ENCODE measurements around the gene SOX18.

SOX18 gene

DNA sequence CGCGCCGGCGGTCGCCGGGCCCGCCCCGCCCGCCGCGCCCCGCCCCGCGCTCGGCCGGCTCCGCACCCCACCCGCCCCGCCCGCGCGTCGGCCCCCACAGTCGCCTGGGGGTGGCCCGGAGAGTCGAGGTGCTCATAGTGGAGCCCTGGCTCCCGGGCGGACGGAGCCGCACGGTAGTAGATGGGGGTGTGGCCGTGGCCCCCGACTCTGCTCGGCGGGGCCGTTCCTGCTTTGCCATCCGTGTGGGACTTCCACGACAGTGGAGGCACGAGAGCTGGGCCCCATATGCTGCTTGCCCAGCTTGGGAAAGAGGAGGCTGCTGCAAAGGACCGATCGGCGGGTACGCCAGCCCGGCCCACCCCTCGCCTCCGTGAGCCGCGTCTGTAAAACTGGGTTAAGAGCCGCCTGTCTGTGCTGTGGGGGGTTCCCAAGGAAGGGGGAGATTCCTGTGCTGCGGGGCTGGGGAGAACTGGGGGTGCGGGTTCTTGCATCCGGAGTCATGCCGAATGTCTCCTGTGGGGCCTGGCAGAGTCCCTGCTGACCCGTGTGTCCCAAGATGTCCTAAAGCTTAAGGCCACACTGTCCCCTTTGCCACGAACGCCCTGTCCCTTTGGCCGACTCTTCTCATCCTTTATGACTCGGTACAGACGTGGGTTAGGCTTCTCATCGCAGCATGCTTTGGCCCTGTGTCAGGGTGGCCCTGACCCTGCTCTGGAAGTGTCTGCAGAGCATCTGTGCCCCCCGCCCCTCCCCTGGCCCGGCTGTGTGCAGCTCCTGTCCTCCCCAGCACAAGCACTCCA lies 30.8 kb upstream of the SOX18 start, which contains the start of gene OPRL1:
TSS of gene OPRL1 (plus strand) at position 70 of the 800 bp plus-strand sequence. CDS start 12,639 bp downstream, outside the sequence.
- no peak for DNase-seq (ENCODE audit: extremely low read depth, low read depth)
- H3K4me3 ChIP-seq (replicated peaks; ENCODE audit: low read depth, low read length), result peak within 1 kb of the TSS; percentile 71
- TF ChIP-seq, protein P1, sequence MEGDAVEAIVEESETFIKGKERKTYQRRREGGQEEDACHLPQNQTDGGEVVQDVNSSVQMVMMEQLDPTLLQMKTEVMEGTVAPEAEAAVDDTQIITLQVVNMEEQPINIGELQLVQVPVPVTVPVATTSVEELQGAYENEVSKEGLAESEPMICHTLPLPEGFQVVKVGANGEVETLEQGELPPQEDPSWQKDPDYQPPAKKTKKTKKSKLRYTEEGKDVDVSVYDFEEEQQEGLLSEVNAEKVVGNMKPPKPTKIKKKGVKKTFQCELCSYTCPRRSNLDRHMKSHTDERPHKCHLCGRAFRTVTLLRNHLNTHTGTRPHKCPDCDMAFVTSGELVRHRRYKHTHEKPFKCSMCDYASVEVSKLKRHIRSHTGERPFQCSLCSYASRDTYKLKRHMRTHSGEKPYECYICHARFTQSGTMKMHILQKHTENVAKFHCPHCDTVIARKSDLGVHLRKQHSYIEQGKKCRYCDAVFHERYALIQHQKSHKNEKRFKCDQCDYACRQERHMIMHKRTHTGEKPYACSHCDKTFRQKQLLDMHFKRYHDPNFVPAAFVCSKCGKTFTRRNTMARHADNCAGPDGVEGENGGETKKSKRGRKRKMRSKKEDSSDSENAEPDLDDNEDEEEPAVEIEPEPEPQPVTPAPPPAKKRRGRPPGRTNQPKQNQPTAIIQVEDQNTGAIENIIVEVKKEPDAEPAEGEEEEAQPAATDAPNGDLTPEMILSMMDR (IDR thresholded peaks at IDR 0.05; ENCODE audit: low read depth, low read length, missing control alignments), result no peak

DNA sequence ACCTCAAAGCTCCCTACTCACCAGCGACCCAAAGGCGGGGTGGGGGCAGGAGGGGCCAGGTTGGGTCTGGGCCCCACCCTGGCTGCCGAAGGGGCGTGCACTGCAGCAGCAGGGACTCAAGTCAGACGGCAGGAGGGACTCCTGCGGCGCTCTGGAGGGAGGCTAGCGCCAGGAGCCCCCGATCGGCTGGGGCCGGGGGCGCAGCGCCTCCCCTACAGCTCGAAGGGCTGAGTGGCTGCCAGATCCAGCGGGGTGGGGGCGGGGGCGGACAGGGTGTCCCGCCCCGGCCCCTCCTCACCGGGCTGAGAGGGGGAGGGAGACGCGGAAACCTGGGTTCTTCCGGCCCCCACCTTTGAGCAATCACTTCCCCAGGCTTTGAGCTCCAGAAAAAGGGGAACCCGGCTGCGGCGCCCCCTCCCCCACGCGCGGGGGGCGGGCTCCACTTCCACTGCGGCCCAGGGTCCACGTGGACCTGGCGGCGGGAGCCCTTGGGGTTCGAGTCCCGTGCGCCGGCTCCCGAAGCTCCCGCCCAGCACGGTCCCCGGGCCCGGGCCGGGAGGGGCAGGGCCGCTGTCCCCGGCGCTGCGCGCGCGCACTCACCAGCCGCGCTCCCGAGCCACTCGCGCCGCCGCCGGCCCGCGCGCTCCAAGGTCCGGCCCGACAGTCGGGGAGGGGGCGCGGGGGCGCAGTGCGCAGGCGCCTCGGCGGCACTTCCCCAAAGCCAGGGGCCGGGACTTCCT lies 30.0 kb upstream of the SOX18 start, which contains the start of gene RGS19:
TSS of gene RGS19 (minus strand) at position 246 of the 740 bp plus-strand sequence. CDS start 2,632 bp downstream, outside the sequence.
- H3K4me3 ChIP-seq (replicated peaks; ENCODE audit: low read depth, low read length), result peak within 1 kb of the TSS; percentile 71
- DNase-seq (ENCODE audit: extremely low read depth, low read depth), result no peak
- TF ChIP-seq, protein P1 (IDR thresholded peaks at IDR 0.05; ENCODE audit: low read depth, low read length, missing control alignments), result no peak

DNA sequence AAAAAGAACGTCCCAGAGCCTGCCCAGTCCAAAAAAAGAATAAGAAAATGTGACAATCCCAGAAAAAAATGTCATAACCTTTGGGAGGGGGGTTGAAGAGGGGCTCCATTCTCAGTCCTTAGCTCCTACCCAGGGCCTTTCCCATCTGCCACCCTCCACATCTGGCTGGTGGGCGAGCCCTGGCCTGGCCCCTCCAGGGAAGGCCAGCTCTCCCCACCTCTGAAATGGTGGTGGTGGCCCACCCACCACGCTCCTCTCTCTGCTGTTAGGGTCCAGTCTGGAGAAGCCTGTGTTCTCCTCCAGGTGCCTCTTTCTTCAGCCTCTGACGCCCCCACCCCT lies 29.5 kb upstream of the SOX18 start:
- TF ChIP-seq, protein P1 (IDR thresholded peaks at IDR 0.05; ENCODE audit: low read depth, low read length, missing control alignments), result no peak
- H3K4me3 ChIP-seq (replicated peaks; ENCODE audit: low read depth, low read length), result peak overlapping the region; percentile 71
- no peak for DNase-seq (ENCODE audit: extremely low read depth, low read depth)

DNA sequence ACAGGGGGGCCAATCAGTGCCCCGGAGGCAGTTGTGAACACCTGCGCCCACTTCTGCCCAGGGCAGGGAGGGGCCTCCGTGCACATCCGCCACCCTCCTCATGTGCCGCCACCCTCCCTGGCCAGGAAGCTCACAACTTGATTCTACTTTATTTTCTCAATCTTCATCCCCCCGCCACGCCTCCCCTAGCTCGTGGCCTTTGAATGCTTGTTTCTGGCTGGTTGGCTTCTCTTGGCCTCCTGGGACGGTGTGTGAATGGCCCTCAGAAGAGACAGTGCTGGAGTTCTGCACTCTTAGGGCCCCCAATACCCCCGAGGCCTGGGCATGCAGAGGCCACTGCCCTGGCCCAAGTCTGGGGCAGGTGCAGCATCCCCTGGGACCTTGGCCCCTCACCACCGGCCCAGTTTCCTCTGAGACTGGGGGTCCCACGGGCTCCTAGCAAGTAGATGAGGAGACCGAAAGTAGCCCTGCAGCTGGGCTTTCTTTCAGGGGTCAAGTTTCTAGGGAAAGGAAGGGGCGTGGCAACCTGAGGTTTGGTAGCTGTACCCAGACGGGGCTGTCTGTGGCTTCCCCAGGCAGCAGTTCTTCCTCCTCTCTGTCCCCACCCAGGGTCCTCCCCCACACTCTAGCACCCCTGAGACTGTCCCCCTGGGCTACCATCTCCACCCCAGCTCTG lies 28.6 kb upstream of the SOX18 start:
- peak overlapping the region; percentile 71 for H3K4me3 ChIP-seq (replicated peaks; ENCODE audit: low read depth, low read length)
- TF ChIP-seq, protein P1 (IDR thresholded peaks at IDR 0.05; ENCODE audit: low read depth, low read length, missing control alignments), result no peak
- no peak for DNase-seq (ENCODE audit: extremely low read depth, low read depth)

DNA sequence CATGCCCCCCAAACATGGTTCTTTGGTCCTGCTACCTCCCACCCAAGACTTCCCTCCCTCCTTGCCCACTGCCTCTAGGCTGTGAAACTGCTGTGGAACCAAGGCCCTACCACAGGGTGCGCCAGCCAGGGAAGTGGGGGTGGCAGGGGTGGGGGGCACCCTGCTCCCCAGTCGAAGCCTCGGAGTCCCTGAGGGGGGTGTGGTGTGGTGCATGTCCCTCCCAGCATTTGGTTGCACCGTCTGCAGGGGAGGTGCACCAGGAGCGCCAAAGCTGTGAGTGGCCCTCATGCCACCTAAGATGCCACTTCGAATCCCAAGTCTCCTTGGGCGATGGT lies 28.1 kb upstream of the SOX18 start:
- DNase-seq (ENCODE audit: extremely low read depth, low read depth), result no peak
- H3K4me3 ChIP-seq (replicated peaks; ENCODE audit: low read depth, low read length), result no peak overlapping the region

DNA sequence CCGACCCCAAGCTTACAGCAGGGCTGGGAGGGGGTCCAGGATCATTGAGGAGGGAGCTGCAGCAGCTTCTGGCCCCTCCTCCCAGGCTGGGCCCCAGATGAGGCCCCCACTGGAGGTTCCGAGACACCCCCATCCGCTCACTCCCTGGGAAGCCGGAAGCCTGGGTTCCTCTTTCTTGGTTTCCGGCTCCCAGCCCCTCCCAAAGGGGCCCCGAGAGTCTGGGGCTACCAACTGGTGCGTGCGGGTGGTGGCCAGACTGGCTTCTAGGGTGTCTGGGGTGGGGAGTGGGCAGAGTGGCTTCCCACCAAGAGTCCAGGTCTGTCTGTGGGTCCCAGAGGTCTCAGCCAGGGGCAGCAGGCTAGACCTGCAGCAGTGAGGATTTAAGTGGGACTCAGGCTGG lies 27.7 kb upstream of the SOX18 start:
- no peak overlapping the region for H3K4me3 ChIP-seq (replicated peaks; ENCODE audit: low read depth, low read length)
- TF ChIP-seq, protein P1 (IDR thresholded peaks at IDR 0.05; ENCODE audit: low read depth, low read length, missing control alignments), result no peak
- no peak for DNase-seq (ENCODE audit: extremely low read depth, low read depth)

More for the DNA sequence above, 28.1 kb upstream of the SOX18 start:
- TF ChIP-seq, protein P1 (IDR thresholded peaks at IDR 0.05; ENCODE audit: low read depth, low read length, missing control alignments), result no peak

All from HFF-Myc (cell line).